Tibial nerve (tissue), 3 donors: Measurements from ENCODE around the gene ZNF69.

Experiments used
- POLR2A ChIP-seq, 2 donors: fragments of 450-650 bp; IDR thresholded peaks; one replicate each; pipeline ENCODE4 v1.6.1; 2017; ENCODE audit warnings: antibody characterized with exemption in 2 of 2, mild to moderate bottlenecking in 2 of 2, moderate library complexity in 2 of 2
- TF ChIP-seq, protein P1 (sequence below), 5 experiments: fragments of 200-600 bp in 3 of 5; fragments of 450-650 bp in 2 of 5; sonication (generic) in 3 of 5; IDR thresholded peaks; one replicate each; pipeline ENCODE4 v1.5.1; 2016 to 2019; ENCODE audit warnings: antibody characterized with exemption in 5 of 5, mild to moderate bottlenecking in 3 of 5, moderate library complexity in 2 of 5

DNA sequence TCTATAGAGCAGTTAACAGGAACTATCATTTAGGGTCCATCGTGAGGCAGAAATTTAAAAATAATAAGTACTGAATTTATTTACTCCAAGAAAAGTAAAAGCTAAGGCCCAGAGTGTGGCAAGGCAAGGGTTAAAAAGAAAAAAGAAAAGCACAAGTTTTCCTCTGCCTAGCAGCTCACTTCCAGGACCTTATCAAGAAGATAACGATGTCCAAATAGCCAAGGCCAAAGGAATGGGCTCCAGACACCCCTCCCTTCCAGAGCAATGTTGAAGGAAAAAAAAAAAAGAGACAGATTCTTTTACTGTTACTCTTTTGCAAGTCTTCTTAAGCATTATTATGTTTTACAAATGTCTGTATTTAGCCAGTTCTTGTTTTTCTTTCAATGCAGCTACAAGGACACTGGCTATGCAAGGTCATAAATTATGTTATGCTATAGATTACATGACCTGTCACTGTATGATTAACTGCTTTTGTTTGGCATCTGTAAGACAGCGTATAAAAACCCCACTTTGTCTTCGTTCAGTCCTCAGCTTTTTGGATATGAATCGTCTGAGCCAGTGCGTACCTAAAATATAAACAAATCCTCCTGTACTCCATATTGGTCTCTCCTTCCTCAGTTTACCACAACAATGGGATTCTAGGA, 34.4 kb downstream of the ZNF69 start:
- TF ChIP-seq, protein P1, sequence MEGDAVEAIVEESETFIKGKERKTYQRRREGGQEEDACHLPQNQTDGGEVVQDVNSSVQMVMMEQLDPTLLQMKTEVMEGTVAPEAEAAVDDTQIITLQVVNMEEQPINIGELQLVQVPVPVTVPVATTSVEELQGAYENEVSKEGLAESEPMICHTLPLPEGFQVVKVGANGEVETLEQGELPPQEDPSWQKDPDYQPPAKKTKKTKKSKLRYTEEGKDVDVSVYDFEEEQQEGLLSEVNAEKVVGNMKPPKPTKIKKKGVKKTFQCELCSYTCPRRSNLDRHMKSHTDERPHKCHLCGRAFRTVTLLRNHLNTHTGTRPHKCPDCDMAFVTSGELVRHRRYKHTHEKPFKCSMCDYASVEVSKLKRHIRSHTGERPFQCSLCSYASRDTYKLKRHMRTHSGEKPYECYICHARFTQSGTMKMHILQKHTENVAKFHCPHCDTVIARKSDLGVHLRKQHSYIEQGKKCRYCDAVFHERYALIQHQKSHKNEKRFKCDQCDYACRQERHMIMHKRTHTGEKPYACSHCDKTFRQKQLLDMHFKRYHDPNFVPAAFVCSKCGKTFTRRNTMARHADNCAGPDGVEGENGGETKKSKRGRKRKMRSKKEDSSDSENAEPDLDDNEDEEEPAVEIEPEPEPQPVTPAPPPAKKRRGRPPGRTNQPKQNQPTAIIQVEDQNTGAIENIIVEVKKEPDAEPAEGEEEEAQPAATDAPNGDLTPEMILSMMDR (IDR thresholded peaks at IDR 0.05), result no peak
- TF ChIP-seq POLR2A (IDR thresholded peaks at IDR 0.05), result no peak
